Hindlimb muscle (tissue), 1 donor: ENCODE measurements around the gene PRMT7. TPM values are rescaled to one million over a fixed set of nuclear protein-coding genes. Genes with fewer than 3 reads are reported as not detected.
"Not testable (repeated sequence)": the region's sequence is repeated elsewhere in the genome, so short reads cannot be mapped to it uniquely, and the experiment has no call there.

Experiments
- DNase-seq: peaks from one replicate; pipeline ENCODE4 v3.0.0-alpha.2; 2013
- polyA plus RNA-seq: library from polyadenylated mRNA; unstranded; fragments of 120-200 nt; gene quantifications from one replicate; pipeline ENCODE4 v1.2.1, GENCODE V29; 2013; ENCODE audit not compliant: insufficient read length

PRMT7 gene
- polyA plus RNA-seq, 1 donor = 51.8 TPM

DNA sequence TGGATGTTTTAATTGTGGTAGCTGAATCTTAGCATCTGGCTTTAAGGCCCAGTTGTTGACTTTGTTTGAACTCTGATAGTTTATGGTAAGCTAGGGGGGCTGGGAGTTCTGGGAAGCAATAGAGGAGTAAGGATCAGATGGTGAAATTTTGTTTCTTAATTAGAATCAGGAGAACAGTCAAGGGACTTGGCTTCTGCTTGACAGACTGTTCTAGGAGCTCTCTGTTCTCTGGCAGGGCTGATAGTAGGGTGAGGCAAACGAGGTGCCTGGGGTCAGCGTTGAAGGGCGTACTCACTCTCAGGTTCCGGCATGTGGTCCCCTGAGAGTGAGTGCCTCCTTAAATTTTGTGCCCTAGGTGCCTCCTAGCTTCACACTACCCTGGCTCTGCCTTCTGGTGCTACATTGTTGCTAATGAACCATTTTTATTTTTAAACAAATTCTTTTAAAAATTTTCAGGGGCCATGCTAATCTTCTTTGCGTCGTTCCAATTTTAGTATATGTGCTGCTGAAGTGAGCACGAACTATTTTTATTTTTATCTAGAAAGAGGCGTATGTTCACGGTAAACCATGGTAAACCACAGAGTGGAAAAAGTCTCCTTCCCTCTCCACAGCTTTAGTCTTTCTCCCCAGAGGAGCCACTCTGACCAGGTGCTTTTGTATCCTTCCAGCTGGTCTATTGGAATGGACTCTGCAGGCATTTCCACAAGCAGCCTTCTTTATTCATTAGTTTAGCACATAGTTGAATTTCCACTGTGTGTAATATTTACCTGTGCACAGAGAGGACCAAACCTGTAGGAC, 26.8 kb upstream of the PRMT7 start:
- no peak for DNase-seq

DNA sequence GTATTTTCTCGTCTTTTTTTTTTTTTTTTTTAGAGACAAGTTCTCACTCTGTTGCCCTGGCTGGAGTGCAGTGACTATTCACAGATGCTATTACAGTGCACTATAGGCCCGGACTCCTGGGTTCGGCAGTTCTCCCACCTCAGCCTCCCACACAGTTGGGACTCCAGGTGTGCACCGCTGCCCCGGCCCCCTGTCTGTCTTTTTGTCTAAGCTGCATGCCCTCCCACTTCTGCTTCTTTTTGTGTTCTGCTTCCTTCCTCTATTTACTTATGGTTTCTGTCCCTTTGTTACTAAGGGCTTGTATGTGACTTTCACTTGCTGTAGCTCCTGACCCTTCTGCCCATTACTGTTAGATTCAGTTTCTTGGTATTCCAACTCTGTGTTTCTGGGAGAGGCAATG, 26.0 kb upstream of the PRMT7 start:
- no peak for DNase-seq

GRCh38 chr16:68285683-68286082, 25.1 kb upstream of the PRMT7 start:
- DNase-seq = no peak

DNA sequence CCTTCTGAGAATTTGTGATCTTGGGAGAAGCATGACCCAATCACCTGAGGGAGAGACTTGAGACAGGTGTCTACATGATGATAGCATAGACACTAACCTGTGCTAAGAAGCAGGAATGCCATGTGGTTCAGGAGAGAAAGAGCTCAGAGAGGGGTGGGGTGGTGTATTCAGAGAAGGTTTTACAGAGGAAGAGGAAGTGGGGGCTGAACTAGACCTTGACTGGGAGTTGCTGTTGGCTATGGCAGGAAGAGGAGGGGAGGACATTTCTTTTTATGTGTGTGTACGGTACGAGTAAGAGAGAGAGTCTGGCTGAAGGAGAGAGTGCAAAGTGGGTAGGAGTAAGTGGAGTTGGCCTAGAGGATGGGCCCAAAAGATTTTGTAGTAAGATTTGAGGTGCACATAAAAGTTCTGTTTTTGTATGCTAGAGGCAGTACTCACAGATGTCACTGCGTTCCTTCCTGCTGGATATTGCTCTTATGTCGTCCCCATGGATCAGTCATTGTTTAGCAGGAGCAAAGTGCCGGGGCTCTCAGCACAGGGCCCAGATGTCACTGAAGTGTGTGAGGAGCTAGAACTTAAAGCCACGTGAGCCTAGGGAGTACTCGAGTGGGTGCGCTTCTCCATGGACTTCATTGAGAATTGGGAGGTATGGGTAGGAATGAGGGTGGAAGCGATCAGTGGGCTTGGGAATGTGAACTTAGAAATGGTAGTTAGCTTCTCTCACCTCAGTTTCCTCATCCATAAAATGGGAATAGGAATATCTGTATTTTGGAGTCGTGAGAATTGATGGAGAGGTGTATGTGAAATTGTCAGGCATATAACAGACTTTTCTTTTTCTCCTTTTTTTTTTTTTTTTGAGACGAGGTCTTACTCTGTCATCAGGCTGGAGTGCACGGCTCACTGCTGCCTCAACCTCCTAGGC, 24.4 kb upstream of the PRMT7 start:
- DNase-seq = no peak

- DNase-seq = no peak
These were observed 23.3 kb upstream of the PRMT7 start for GRCh38 chr16:68287276-68288251.

DNA sequence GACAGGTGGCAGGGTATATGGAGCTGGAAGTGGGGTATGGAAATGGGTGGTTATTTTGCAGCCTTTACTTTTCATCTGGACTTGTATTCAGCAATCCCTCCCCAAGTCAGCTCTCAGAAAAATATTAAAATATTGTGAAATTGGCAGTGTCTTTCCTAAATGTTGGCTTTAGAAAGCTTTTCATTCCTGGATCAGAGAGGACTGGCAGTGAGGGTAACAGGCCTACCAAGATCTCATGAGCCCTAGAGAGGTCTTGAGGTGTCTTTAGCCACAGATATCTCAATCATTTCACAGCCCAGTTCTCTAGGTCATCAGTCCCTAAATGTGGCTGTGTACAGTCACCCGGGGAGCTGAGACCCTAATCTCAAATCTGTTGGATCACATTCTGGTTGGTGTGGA, 22.6 kb upstream of the PRMT7 start:
- DNase-seq = no peak

DNA sequence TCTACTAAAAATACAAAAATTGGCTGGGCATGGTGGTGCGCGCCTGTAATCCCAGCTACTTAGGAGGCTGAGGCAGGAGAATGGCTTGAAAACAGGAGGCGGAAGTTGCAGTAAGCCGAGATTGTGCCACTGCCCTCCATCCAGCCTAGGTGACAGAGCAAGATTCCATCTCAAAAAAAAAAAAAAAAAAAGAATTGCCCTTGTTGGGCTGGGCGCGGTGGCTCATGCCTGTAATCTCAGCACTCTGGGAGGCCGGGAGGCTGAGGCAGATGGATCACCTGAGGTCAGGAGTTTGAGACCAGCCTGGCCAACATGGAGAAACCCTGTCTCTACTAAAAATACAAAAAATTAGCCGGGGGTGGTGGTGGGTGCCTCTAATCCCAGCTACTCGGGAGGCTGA, 22.0 kb upstream of the PRMT7 start:
- DNase-seq = not testable (repeated sequence)

DNA sequence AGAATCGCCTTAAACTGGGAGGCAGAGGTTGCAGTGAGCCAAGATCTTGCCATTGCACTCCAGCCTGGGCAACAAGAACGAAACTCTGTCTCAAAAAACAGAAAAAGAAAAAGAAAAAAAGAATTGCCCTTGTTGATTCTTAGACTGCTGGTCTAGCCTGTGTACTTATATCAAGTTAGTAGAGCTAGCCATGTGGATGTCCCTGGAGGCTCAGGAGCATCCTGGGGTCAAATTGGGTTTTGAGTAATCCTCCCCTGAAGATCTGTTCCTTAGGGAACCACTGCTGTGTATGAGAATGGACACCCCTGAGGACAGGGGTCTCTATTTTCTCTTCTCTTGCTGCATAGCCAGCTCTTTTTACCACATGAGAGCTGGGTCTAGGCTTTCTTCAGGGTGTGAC, 21.6 kb upstream of the PRMT7 start:
- DNase-seq = no peak

GRCh38 chr16:68289621-68290329, 21.0 kb upstream of the PRMT7 start:
- no peak for DNase-seq

GRCh38 chr16:68290450-68290849, 20.4 kb upstream of the PRMT7 start:
- no peak for DNase-seq

GRCh38 chr16:68291227-68291626, 19.6 kb upstream of the PRMT7 start:
- no peak for DNase-seq

- no peak for DNase-seq
These were observed 18.4 kb upstream of the PRMT7 start for GRCh38 chr16:68292425-68292824.

DNA sequence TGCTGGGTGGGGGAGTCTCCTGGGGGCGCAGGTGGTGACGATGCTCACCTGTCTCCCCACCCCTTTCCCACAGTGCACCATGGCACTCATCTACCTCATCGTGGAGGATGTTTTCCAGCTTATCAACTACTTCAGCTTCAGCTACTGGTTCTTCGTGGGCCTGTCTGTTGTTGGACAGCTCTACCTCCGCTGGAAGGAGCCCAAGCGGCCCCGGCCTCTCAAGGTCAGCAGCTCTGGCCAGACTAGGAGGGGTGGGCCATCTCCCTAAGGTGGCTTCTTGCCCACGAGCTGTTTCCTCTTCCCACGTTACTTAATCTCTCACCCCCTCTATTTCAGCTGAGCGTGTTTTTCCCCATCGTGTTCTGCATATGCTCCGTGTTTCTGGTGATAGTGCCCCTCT, 14.5 kb upstream of the PRMT7 start:
- DNase-seq = no peak

- DNase-seq = no peak
These were observed 14.1 kb upstream of the PRMT7 start for GRCh38 chr16:68296693-68297092.

DNA sequence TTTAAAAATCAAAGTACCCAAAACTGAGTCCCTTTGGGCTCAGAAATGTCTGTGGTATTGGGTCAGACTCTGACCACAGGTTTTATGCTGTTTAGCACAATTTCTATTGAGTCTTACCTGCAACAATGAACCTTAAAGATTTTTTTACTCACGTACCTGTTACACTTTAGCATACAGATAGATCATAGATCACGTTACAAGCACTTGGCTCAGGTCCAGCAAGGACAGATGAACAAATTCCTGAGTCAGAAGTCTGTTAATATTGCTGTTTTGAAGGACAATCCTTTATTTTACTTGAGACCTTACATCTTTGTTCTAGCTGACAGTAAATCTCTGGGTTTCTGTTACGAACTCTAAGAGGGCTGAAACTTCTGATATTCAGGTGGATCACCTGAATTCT, 12.9 kb upstream of the PRMT7 start:
- no peak for DNase-seq

- DNase-seq = no peak
These were observed 12.5 kb upstream of the PRMT7 start for GRCh38 chr16:68298312-68298711.

DNA sequence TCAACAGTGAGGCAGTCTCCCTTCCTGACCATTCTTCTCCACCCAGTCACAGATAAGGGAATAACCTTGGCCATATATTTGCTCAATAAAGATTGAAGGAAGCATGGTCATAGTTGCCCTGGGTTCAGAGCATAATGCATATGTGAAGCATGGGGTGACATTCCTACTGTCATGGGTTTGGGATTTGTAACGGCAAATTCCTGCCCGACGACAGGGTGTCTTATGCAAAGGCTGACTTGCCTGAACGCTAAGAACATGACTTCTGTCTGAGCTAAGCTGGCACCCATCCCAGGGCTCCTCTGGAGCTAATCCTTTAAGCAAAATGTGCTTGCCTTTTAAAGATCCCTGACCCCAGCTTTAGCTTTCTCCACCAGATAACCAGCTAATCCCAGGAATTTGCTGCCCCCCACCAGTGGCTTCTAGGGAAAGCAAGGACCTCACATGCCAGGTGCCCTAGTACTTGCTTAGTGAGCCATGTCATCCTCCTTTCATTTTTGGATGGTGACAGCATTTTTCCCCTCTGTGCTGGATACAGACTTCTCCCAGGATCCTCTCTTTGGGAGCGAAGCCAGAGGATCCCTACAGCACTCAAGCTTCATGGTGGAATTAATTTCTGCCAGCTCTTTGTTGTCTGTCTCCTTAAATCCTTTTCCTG, 11.8 kb upstream of the PRMT7 start:
- DNase-seq = no peak

GRCh38 chr16:68299571-68300453, 11.0 kb upstream of the PRMT7 start:
- no peak for DNase-seq

GRCh38 chr16:68300734-68301459, 9.9 kb upstream of the PRMT7 start:
- no peak for DNase-seq

- DNase-seq = no peak
These were observed 4.2 kb upstream of the PRMT7 start for GRCh38 chr16:68306633-68307032.
